ENCODE results near the gene TACC3.

- no peak for TF ChIP-seq CTCF (IDR thresholded peaks at IDR 0.05)
- TF ChIP-seq POLR2AphosphoS5 (IDR thresholded peaks at IDR 0.05; ENCODE audit: low read depth, low read length), result no peak
- TF ChIP-seq TCF7L2 (IDR thresholded peaks at IDR 0.05; ENCODE audit: low read depth, low read length), result no peak
- TF ChIP-seq SIN3A (IDR thresholded peaks at IDR 0.05; ENCODE audit: borderline replicate concordance, insufficient read depth, low read depth, low read length), result no peak
Observed at GRCh38 chr4:1788254-1788973, 67.1 kb downstream of the TACC3 start.

All from Panc1 (cell line).